HG03565 (cell line): Measurements from ENCODE around the gene AGRN.
"Not testable (repeated sequence)": the region's sequence is repeated elsewhere in the genome, so short reads cannot be mapped to it uniquely, and the experiment has no call there.

Source experiments
- ATAC-seq: cut with Tn5 transposase; IDR thresholded peaks from one replicate; pipeline ENCODE4 v1.9.1; 2021; ENCODE audit warnings: mild to moderate bottlenecking, moderate library complexity; ENCODE audit not compliant: unreplicated experiment

Gene AGRN

DNA sequence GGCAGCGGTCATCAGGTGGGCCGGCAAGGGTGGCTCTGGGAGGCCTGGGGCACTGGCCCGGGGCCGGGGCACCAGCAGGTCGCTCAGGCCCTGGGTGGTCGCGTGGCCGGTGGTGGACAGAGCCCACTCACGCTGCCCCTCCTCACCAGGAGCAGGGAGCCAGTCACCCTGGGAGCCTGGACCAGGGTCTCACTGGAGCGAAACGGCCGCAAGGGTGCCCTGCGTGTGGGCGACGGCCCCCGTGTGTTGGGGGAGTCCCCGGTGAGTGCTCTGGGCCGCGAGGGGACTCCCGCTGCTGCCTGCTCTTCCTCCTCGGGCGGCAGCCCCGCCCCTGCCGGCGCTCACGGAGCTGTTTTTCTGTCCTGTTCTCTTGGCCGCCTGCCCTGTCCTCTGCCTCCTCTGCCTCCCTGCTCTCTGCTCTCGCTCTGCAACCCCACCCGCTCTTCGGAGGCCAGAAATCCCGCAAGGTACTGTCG is 30.7 kb downstream of the AGRN start:
- no peak for ATAC-seq

DNA sequence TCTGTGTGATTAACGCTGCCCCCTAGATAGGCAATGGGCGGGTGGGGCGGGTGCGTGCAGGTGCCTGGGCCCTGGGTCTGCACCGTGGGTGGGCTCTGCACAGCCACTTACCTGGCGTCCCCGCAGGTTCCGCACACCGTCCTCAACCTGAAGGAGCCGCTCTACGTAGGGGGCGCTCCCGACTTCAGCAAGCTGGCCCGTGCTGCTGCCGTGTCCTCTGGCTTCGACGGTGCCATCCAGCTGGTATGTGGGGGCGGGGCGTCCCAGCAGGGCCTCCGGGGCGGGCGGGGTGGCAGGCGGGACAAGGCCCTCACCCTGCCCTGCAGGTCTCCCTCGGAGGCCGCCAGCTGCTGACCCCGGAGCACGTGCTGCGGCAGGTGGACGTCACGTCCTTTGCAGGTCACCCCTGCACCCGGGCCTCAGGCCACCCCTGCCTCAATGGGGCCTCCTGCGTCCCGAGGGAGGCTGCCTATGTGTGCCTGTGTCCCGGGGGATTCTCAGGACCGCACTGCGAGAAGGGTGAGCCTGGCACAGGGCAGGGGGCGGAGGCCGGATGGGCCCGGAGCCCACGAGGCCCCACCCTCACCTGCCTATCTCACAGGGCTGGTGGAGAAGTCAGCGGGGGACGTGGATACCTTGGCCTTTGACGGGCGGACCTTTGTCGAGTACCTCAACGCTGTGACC is 31.3 kb downstream of the AGRN start:
- ATAC-seq, result no peak

DNA sequence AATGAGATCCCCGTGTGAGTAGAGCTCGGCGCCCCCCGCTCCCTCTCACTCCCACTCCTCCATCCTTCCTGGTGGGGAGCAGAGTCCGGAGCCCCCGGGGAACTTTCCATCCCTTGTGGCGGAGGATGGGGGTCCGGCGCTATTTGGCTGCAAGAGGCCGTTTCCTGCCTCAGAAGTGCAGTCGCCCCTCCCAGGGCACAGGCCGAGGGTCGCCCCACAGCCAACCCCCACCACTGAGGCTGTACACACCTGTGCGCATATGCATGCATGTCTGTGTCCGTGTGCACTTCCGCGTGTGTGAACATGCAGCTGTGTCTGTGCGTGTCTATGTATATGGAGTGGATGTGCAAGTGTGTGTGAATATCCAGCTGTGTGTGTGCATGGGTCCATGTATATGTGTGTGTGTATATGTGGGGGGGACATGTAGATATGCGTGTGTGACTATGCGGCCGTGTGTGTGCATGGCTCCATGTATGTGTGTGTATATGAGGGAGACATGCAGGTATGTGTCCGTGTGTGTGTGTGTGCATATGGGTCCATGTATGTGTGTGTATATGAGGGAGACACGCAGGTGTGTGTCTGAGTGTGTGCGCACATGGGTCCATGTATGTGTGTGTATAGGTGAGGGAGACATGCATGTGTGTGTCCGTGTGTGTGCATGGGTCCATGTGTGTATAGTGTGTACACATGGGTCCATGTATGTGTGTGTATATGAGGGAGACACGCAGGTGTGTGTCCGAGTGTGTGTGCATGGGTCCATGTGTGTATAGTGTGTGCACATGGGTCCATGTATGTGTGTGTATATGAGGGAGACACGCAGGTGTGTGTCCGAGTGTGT is 32.3 kb downstream of the AGRN start:
- ATAC-seq, result no peak

DNA sequence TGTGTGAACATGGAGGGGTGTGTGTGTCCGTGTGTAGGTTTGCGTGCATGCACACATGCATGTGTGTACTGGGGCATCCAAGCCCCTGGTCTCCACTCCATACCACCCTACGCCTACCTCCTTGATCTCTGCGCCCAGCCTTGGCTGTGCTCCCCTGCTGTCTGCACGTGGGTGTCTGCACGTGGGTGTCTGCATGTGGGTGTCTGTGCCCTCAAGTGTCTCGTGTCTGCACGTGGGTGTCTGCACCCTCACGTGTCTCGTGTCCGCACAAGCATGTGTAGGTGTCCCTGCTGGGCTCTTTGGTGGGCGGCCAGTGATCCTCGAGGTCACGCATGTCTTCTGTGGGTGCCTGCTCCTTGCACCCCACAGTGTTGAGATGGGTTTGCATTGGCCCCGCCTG is 33.1 kb downstream of the AGRN start:
- ATAC-seq, result no peak

DNA sequence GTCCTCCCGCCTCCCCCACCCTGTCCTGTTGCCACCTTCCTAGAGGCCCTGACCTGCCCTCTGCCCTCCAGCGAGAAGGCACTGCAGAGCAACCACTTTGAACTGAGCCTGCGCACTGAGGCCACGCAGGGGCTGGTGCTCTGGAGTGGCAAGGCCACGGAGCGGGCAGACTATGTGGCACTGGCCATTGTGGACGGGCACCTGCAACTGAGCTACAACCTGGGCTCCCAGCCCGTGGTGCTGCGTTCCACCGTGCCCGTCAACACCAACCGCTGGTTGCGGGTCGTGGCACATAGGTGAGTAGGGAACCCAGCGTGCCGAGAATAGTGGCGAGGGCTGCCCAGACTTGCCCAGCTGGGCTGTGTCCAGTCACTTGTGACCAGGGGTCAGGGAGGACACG is 33.8 kb downstream of the AGRN start:
- no peak for ATAC-seq

DNA sequence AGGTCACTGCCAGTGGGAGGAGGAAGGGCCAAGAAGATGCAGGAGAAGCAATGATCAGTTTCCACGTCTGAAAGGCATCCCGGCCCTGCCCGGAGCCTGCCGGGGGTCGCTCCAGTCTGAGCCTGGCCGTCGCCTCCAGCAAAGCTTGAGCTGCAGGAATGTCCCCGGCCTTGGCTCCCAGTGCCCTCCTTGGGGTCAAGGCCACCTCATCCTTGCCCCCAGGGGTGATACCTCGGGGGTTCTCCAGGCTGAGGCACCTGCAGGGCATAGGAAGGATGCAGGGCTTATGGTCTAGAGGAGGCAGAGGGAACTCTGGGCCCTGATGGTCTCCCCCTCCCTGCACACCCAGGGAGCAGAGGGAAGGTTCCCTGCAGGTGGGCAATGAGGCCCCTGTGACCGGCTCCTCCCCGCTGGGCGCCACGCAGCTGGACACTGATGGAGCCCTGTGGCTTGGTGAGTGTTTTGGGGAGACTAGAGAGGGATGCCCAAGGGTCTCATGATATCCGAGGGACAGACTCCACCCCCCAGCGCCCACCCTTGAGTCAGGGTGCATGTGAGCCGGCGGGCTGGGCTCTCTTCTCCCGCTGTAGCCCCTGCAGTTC is 34.3 kb downstream of the AGRN start:
- ATAC-seq, result no peak

DNA sequence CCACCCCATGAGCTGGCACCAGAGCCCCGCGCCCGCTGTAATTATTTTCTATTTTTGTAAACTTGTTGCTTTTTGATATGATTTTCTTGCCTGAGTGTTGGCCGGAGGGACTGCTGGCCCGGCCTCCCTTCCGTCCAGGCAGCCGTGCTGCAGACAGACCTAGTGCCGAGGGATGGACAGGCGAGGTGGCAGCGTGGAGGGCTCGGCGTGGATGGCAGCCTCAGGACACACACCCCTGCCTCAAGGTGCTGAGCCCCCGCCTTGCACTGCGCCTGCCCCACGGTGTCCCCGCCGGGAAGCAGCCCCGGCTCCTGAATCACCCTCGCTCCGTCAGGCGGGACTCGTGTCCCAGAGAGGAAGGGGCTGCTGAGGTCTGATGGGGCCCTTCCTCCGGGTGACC is 35.1 kb downstream of the AGRN start:
- ATAC-seq, result no peak

DNA sequence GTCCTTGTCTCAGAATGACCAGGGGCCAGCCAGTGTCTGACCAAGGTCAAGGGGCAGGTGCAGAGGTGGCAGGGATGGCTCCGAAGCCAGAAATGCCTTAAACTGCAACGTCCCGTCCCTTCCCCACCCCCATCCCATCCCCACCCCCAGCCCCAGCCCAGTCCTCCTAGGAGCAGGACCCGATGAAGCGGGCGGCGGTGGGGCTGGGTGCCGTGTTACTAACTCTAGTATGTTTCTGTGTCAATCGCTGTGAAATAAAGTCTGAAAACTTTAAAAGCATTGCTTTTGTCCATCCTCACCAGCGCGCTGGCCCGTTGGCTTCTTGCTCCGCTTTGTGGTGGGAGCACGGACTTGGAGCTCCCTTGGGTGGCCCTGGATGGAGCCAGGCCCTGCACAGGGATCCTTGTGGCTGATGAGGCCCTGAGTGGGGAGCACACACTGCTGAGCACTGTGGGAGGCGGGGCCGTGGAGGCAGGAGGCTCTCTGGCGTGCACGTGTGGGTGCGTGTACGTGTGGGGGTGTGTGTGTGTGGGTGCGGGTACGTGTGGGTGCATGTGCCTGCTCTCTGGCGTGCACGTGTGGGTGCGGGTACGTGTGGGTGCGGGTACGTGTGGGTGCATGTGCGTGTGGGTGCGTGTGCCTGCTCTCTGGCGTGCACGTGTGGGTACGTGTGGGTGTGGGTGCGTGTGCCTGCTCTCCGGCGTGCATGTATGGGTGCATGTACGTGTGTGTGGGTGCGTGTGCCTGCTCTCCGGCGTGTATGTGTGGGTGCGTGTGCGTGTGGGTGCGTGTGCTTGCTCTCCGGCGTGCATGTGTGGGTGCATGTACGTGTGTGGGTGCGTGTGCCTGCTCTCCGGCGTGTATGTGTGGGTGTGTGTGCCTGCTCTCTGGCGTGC is 36.2 kb downstream of the AGRN start:
- no peak for ATAC-seq

DNA sequence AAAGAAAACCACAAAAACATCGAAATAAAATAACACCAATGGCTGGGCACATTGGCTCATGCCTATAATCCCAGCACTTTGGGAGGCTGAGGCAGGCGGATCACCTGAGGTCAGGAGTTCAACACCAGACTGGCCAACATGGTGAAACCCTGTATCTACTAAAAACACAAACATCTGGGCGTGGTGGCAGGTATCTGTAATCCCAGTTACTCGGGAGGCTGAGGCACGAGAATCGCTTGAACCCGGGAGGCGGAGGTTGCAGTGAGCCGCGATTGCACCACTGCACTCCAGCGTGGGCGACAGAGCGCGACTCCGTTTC is 37.8 kb downstream of the AGRN start:
- not testable (repeated sequence) for ATAC-seq

DNA sequence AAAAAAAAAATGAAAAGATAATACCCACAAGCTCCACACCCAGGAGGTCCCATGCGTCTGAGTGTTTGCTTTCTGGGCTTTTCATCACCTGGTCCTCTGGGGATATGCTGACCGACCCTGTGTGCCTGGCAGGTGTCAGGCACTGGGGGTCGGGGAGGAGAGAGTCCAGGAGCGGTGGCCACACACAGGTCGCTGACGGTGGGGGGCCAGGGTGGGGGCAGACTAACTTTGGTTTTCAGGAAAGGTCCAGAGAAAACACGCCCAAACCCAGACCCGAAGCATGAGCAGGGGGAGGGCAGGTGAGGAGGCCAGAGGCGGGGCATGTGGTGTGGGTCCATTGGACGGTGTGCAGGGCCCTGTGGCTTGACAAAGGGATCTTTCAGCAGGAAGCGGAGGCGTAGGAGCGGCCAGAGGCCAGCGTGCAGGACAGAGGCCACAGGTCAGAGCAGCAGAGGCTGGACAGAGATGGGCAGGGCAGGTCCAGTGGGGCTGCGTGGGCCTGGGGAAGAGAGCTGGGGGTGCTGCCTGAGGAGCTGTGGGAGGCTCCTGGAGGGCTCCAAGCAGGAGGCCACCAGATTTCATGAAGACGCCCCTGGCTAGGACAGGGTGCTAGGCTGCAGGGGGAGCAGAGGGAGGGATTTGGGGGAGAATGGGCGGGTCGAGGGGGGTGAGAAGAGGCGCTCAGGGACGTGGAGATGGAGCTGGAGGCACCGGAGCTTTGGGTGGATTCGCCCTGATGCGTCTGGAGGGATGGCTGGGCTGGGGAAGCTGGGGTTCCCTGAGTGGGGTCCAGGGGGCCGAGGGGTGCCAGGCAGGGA is 38.4 kb downstream of the AGRN start:
- no peak for ATAC-seq

DNA sequence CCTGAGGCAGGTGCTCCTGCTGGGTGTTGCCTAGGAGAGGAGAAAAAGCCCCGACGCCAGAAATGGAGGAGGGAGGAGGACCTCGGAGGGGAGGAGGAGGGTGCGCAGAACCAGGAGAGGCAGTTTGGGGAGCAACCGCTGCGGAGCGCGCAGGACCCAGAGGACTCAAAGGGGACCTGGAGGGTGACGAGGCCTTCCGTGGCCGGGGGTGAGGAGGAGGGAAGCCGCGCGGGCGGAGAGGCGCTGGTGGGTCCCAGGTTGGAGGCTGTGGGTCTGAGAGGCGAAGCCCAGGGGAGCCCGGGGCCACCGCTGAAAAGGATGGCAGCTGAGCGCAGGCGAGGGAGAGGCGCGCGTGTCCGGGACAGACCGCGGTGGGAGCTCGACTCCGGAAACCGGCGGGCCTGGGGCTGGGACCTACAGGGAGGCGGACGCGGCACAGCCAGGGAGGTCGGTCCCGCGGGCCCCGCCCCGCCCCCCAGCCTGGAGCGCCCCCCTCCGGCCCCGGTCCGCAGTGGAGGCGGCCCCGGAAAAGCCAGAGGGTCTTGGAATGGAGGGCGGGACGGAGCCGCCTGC is 39.1 kb downstream of the AGRN start:
- peak; percentile 16 for ATAC-seq

DNA sequence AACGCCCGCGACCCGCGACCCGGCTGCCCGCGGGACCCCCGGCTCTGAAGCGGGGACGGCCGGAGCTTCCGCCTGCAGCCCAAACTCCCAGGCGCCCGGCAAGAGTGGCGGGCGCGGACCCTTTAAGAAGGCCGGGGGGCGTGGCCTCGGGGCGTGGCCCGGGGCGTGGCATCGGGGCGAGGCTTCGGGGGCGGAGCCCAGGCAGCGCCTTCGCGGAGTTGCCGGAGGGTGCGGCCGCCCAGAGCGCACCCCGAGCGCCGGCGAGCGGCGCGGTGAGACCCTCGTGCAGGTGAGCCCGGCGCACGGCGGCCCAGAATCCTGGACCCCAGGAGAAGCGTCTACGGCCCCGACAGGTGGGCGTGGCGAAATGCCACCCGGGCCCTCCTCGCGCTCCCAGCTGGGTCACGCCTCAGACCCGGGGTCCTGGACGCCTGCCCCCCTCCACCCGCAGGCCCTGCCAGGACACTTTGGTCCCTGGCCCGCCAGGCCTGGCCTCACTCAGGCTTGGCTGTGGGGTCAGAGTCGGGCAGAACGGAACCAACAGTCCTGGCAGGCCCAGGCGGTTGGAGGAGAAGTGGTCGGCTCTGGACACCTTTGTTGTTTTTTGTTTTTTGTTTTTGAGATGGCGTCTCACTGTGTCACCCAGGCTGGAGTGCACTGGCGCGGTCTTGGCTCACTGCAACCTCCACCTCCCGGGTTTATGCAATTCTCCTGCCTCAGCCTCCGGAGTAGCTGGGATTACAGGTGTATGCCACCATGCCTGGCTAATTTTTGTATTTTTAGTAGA is 39.8 kb downstream of the AGRN start:
- ATAC-seq, result peak; percentile 36

DNA sequence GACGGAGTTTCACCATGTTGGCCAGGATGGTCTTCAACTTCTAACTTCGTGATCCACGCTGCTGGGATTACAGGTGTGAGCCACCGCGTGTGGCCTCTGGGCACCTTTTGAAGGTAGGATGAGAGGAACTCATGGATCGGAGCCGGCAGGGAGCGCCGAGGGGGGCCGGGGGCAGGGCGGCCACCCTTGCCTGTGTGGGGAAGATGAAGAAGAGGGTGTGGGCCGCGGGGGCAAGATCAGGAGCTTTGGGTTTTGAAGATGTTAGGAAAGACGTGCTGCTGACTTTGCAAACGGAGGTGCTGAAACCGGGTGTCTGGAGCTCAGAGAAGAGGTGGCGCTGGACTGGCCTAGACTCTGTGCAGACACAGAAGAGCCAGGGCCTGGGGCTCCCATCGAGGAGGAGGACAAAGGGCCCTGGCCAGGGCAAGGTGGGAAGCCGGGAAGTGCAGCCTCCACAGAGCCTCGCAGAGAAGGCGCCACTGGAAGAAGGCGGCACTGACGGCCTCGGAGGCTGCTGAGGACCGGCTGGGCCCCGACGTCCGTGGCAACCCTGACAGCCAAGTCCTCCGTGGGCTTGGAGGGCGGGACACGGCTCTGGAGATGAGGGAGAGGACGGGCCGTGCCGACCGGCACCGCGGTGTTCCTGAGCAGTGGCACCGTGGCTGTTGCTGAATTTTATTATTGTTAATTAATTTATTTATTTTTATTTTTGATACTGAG is 40.5 kb downstream of the AGRN start:
- ATAC-seq, result no peak

DNA sequence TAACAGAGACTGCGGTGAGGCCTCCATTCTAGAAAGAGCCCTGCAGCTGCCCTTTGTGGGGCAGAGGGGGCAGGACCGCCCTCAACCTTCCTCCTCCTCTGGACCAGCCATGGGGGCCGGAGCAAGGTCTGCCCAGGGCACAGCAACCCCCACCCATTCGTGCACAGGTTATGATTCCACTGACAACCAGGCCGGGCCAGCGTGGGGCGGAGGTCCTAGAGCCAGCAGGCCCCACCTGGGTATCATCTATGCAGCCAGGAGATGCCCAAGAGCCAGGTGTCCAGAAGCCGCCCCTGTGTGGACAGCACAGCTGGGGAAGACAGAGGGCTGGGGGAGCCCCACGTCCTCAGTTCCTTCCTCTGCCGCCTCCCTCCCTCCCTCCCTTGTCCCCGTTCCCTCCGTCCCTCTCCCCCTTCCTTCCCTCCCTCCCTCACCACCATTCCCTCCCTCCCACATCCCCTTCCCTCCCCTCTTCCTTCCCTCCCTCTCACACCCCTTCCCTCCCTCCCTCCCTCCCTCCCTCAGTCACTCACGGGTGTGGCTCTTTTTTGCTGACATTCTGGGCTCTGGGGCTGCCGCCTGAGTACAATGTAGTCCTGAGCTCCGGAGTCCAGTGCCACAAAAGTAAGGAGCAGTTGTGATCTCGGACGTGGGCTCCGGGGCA is 41.9 kb downstream of the AGRN start:
- no peak for ATAC-seq

DNA sequence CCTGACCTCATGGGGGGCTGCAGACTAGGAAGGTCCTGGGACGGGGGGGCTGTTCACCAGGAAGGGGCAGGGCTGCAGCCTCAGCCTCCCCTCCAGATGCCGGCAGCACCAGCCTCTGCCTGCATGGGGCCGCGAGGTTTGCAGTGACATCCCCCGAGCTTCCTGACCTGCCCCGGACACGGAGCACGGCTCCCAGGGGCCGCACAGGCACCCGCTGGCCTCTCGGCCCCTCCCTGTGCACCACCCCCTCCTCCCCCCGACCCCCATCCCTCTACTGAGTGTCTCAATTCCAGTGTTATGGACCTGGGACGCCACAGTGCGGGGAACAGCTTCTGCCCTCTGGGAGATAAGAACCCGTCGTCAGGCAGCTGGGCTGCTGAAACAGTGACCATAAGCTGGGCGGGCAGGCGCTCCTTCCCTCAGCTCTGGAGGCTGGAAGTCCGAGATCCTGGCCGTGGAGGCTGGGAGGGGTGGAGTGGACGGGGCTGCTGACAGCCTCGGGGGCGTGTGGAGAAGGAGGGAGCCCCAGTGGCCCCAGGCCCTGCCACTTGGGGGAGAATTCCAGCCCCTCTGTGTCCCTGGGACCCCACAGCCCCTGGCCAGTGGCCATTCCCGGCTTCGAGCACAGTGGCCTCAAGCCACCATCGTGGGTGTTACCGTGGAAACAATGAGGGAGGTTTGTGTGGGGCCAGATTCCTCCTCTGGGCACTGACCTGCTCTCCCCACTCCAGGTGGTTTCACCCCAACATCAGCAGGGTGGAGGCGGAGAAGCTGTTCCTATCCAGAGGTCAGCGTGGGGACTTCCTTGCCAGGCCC is 42.6 kb downstream of the AGRN start:
- ATAC-seq, result no peak

DNA sequence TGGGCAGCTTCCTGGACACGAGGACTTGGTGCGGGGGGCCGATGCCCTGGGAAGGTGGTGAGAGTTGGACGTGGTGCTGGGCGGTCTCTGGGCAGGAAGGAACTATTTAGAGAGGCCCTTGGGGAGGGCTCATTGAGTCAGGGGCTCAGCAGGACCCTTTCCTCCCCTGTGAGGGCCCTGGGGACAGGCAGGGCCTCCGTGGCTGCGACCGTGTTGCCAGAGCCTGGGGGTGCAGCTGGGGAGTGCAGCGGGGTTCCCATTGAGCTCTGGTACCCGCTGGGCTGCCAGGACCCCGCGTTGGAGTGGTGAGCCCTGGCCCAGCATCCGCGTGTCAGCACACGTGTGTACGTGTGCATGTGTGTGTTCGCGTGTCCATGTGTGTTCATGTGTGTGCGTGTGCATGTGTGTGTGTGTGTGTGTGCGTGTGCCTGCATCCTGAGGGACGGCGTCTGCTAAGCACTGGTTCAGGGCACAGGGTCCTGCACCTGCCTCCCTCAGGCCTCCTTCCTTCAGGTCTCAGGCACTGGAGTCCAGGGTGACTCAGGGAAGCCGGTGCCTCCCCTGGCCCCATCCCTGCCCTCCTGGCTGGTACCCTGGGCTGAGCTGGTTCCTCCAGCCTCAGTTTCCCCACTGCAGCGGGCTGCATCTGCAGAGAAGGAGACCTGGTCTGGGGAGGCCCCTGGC is 43.5 kb downstream of the AGRN start:
- no peak for ATAC-seq
